Measurements from ENCODE around the gene SLC35B2.
"Not testable (repeated sequence)": the region's sequence is repeated elsewhere in the genome, so short reads cannot be mapped to it uniquely, and the experiment has no call there.

Gene SLC35B2

DNA sequence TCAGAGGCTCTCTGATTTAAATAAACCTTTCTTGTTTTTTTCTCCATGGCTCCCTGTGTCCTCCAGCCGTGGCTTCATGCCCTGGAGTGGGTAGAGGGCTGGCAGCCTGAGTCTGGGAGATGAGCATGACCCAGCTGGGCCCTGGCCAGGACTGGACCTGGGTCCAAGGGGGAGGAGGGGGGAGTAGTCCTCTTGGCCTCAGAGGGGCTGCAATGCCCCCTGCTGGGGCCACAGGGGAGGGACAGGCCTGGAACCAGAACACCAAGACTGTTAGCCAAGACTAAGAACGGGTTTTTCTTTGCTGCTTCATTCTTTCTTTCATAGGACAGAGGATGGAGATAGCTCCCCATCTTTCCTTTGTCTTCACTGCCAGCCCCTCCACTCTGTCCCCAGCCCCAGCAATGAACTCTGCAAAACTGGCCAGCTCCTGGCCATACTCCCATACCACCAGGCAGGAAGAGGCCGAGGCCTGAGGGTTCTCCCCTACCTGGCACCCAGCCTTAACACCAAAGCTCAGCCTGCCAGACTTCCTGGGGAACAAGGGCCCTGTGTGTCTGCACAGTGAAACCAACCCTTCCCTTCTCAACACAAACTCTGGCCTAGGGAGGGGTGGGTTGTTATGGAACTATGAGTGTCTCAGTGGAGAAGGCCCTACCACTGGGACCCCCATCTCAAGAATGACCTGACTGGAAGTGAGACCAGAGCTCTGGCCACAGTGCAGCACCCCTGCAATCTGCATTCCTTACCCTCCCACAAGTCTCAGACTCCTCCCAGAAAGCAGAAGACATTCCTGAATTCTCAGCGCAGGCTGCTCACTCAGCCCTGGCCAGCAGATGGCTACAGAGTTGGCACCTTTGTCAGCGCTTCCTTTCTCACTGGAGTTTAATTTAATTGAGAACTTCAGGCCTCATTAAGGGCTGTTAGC is 23.0 kb downstream of the SLC35B2 start:
- peak; percentile 73 for DNase-seq (ENCODE audit: low spot score)

DNA sequence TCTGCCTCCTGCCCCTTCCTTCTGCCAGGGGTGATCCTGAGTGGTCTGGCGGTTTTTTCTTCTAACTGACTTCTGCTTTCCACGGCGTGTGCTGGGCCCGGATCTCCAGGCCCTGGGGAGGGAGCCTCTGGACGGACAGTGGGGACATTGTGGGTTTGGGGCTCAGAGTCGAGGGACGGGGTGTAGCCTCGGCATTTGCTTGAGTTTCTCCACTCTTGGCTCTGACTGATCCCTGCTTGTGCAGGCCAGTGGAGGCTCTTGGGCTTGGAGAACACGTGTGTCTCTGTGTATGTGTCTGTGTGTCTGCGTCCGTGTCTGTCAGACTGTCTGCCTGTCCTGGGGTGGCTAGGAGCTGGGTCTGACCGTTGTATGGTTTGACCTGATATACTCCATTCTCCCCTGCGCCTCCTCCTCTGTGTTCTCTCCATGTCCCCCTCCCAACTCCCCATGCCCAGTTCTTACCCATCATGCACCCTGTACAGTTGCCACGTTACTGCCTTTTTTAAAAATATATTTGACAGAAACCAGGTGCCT is 23.7 kb downstream of the SLC35B2 start:
- DNase-seq (ENCODE audit: low spot score): no peak

DNA sequence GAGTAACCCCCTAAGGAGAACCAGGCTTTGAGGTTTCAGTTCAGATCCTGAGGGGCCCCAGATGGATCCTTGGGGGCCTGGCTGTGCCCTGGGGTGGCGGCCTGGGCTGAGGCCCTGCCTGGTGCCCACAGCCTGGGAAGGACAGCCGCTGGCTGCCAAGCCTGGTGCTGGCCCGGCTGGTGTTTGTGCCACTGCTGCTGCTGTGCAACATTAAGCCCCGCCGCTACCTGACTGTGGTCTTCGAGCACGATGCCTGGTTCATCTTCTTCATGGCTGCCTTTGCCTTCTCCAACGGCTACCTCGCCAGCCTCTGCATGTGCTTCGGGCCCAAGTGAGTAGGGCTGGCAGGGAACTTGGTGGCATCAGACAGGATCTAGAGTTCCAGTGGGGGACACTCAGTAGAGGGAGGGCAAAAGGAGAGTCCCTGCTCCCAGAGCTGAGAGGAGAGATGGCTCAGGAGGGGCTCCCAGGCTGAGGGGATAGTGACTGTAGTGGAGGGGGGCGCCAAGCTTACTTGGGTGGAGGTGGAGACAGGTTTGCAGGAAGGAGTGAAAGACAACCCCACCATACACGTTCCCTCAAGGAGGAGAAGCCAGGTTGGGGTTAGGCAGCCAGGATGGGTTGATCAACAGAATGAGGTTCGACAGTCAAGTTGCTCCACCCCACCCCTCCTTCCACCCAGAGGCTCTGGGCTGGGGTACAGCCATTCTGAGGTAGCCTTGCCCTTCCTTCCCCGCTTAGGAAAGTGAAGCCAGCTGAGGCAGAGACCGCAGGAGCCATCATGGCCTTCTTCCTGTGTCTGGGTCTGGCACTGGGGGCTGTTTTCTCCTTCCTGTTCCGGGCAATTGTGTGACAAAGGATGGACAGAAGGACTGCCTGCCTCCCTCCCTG is 24.4 kb downstream of the SLC35B2 start:
- DNase-seq (ENCODE audit: low spot score): no peak

DNA sequence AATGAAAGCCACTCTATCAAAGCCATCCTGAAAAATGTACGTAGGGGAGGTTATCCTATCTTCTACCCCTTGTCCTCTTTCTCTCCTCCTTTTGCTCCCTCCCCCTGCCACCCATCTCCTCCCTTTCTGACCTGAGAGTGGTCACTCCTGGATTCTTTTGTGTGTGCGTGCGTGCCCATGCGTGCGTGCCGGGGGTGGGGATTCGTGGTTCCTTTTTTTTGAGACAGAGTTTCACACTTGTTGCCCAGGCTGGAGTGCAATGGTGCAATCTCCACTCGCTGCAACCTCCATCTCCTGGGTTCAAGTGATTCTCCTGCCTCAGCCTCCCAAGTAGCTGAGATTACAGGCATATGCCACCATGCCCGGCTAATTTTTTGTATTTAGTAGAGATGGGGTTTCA is 25.9 kb downstream of the SLC35B2 start:
- not testable (repeated sequence) for DNase-seq (ENCODE audit: low spot score)

DNA sequence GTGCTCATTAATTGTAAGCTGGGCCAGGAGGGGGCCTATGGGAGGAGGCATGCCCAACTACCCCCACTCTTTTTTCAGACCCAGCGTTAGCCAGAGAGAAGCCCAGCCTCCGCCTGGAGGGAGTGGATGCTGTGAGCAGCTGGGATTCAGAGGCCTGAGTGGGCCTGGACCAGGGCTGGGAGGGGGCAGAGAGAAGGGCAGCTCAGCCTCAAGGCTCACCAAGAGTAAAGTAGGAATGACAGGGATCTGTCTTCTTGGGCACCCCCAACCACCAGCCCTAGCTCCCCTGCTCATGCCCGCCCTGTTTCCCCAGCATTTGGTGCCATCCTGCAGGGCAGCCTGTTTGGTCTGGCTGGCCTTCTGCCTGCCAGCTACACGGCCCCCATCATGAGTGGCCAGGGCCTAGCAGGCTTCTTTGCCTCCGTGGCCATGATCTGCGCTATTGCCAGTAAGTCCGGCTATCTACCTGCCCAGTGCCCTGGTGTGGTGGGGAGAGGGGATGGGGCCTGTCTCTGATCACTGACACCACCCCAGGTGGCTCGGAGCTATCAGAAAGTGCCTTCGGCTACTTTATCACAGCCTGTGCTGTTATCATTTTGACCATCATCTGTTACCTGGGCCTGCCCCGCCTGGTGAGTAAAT is 27.2 kb downstream of the SLC35B2 start:
- DNase-seq (ENCODE audit: low spot score): no peak

DNA sequence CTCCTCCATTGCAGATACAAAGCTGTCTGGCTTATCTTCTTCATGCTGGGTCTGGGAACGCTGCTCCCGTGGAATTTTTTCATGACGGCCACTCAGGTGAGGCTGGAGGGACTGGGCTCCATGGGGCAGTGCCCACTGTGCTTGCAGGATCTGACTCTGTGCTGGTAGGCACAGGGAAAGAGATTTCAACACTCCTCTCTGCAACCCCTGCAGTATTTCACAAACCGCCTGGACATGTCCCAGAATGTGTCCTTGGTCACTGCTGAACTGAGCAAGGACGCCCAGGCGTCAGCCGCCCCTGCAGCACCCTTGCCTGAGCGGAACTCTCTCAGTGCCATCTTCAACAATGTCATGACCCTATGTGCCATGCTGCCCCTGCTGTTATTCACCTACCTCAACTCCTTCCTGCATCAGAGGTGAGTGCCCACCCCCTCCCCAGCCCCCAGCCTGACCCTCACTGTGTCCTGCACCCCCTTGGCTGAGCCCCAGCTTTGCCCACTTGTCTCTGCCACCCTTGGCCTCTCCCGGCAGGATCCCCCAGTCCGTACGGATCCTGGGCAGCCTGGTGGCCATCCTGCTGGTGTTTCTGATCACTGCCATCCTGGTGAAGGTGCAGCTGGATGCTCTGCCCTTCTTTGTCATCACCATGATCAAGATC is 27.8 kb downstream of the SLC35B2 start:
- no peak for DNase-seq (ENCODE audit: low spot score)

DNA sequence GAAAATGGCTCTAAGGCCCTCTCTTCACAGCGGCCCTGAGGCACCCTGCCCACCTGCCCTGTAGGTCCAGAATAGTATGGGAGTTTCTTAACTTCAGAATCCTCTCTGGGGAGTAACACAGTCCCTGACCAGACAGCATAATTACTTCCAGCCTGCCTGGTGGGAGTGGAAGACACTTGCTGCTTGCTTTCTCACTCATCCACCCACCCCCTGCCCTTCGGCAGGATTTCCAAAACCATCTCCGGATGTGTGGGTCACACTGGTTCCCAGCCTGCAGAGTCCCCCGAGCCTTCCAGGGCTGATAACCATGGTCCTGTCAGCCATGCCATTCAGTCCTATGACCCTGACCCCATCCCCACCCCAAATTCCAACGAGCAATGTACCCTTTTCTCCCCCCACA is 28.5 kb downstream of the SLC35B2 start:
- no peak for DNase-seq (ENCODE audit: low spot score)

DNA sequence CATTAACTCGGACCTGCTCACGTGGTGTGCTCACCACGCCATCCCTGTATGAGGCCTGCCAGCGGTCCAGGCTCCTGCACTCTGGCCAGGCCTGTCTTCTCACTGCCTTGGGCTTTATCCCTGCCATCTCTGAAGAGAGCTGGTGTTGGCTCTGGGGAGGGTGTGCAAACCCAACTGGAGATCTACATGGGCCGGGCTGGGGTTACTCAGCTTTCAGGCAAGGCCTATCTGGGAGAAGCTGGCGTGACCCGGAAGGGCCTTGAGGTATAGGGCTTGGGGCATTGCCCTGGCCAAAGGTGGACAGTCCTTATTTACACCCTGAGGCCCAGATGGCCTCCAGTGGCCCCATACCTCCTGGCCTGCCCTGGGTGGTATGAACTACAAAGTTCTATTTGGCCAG is 28.9 kb downstream of the SLC35B2 start:
- DNase-seq (ENCODE audit: low spot score): no peak

DNA sequence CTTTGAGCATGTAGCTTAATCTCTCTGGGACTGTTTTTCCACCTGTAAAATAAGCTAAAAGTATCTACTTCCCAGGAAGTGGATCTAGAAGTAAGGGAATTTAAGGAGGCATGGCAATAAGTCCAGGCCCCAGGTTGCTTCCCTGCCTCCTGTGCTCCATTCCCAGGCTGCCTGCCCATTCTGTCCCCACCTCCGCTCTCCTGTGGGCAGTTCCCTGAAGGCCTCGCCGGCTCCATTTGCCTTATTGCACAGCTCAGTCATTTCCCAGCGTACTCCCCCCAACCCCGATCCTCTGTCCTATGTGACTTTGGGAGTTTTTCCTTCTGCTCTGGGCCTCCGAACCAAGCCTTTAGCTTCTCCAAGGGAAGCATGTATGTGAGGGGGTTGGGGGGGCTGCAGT is 29.3 kb downstream of the SLC35B2 start:
- DNase-seq (ENCODE audit: low spot score): no peak

DNA sequence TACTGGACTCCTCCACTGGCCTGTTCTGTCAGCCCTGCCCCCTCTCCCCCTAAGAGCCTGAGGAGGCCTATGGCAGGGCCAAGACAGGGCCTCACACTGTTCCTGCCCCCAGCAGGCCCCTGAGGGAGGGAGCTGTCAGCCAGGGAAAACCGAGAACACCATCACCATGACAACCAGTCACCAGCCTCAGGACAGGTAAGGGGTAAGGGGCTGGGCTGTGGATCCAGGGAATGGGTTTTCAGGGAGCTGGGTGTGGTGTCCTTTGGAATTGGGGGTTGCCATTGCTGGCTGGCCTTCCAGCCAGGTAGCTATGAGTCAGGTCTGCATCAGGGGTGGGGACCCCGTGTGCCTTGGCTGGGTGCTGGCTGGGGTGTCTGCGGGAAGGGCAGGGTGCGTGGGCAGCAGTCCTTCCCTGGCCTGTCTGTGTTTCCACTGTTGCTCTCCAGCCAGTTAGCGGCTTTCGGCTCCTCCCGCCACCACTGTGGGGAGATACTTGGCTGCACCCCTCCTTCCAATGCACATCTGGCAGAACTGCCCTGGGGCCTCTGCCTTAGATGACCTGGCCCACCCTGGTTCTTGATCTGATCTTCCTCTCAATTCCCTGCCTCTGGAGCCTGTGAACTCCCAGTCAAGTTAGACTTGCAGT is 30.1 kb downstream of the SLC35B2 start:
- DNase-seq (ENCODE audit: low spot score): peak; percentile 49

DNA sequence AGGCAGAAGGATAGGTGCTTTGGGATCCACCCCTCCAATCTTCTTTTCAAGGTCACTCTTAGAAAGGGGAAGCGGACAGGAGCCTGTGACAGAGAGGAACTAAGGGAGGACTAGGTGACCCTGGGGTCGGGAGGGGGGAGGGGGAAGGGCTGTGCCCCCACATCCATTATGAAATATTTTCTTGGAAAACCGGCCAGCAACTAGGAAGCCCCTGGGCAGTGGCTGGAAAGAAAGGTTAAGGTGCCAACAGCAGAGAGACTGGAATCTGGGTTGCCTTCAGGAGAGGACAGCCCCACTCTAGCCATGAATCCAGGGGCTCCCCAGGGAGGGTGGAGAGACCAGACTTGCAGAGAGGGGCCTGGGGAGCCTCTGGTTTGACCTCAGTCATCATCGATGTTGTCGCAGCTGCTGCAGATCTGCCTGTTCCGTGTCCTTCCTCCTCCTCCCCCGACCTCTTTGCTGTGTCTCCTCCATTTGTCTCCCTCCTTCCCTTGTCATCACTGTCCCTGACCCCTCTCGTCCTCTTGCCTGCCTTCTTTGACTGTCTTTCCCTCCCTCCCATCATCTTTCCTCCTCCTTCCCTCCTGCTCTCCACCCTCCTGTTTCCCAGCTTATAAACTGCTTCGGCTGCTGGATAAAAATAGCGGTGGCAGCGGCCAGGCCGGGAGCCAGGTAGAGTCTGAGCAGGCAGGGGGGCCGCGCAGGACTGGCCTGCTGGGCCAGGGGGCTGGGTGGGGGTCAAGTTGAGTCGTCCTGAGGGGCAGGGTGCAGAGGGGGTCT is 30.8 kb downstream of the SLC35B2 start:
- no peak for DNase-seq (ENCODE audit: low spot score)

DNA sequence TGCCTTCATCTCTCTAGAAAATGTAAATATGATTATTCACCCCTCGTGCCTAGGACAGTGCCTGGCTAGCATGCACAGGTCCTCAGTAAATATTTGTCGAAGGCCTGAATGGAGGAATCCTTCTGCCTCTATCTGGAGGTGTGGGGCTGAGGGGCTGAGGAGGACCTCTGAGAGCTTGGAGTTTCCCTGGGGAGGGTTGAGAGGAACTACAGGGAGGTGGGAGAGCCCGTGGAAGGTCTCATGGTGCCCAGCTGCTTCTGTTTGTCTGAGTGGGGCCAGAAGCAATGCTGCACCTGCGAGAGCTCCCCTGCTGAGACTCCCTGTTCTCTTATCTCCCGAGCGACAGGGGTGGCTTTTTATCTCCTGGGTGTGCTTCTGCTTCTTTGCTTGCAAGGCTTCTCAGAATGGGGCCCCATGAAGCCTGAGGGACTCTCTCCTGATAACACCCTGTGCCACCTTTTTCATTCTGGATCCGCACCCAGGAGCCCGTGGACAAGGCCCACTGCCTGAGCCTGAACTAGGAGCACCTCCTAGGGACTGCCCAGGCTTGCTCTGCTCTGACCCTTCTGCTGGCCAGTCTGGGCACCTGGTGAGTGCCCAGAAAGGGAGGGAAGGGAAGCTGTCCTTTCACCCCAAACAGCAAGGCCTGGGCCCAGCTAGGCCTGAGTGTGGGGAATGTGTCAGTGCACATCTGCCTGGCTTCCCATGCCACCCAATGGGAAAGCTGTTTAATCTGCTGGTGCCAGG is 31.6 kb downstream of the SLC35B2 start:
- no peak for DNase-seq (ENCODE audit: low spot score)

DNA sequence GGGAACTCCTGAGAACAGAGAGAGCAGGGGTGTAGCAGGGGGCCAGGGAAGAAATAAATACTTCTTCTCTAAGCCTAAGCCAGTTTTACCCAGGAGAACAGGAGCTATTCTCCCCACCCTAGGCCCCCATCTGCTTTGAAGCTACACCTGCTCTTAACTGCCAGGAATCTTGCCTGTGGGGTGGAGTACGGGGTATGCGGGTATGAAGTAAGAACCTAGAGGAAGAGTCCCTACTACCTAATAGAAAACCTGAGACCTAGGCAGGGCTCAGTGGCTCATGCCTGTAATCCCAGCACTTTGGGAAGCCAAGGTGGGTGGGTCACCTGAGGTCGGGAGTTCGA is 32.4 kb downstream of the SLC35B2 start:
- DNase-seq (ENCODE audit: low spot score): no peak

DNA sequence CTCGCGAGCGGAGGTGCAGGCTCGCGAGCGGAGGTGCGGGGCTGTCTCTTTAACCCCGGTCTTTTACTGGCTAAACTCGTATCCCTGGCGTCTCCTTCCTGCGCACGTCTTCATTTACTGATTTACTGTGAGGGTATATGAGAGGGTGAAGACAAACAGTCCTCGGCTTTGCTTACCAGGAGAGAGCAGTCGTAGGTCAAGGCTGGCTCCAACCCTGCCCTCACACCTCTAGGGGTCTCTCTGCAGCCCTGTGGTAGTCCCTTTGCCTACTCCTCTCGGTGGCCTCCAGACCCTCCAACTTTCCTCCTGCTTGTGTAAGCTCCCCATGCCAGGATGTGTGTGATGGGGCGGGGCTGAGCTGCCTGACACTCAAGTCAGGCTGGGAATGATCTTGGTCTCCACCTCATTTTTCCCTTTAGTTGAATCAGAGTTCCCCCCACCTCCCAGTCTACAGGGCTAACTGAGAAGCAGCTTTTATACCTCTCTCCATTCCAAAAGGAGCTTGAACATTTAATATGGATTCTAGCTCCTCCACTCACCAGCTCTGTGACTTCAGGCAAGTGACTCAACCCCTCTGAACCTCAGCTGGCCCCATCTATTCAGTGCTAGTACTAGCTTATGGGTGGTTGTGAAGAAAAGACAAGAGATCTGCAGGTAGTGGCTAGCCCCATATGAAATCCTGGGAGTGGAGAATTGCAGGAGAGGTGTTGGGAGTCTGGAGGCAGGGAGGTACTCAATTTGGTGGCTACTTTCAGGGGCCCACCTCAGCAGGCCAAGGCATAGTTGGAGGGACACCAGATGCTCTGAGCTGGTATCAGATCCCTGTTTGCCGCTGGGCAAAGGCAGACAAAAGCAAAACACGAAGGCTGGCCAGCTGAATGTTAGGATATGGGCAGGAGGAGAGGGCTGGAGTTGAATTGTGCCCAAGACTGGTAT is 33.0 kb downstream of the SLC35B2 start:
- peak; percentile 52 for DNase-seq (ENCODE audit: low spot score)

DNA sequence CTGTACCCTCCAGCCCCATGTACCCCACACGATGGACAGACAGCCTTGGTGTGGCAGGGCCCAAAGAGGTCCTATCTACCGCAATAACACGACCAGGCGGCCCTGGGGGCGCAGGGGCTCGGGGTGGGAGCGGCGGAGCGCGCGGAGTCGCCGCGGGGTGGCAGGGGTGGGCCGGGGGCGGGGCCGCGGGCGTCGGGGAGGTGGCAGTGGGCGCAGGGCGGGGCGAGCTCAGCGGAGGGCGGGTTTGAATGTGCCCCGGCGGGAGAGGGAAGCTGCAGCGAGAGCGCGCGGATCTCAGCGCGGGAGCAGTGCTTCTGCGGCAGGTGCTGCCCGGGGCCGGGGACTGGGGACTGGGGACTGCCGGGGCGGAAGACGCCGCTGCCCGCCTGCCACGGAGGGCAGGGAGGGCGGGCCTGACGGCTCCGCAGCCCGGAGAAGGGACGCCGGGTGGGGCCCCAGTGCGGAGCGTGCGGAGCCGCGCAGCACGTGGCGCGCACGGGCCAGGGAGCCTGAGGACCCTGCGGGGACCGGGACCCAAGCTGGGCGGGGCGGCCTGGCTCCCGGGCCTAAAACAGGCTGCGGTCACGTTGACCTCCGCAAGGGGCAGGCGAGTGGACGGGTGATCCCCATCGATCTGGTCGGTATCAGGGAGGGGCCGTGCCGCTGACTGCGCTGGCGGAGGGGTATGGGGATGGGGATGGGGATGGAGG is 33.9 kb downstream of the SLC35B2 start, which contains the start of gene SLC29A1:
TSS of gene SLC29A1 (plus strand) at position 277 of the 710 bp plus-strand sequence. CDS start 3,719 bp downstream, outside the sequence.
- DNase-seq (ENCODE audit: low spot score): peak; percentile 93

DNA sequence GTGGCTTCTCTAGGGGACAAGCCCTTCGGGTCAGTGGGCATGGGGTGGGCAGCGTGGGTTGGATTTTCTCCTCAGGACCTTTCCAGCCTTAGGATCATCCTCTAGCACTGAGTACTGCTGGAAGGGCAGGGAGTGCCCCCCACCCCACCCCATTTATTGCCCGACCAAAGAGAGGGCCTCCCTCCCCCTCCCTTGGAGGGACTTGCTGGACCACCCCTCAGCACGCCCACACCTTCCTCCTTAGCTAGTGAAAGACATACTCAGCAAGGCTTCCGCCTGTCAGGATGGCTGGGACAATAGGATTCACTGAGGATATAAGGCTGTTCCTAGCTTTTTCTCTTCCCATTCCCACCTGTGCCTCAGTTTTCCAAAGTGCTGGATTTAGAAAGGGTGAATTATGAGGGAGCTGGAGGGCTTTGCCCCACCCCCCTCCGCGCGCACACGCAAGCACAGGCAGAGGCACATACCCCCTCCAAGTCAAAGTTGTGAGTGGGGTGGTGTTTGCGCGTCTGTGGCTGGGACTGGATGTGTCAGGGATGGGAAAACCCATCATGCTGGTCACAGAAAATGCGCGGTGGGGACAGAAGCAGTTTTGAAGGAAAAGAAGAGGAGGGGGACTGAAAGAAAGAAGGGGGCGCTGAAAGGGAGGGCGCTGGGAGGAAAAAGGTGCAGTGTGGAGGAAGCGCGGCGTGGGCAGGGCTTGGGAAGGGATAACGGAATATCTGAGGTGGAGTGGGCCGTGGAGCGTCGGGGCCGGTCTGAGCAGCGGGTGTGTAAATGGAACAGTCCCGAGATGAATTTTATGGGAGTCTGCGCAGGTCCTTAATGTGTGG is 34.6 kb downstream of the SLC35B2 start:
- peak; percentile 43 for DNase-seq (ENCODE audit: low spot score)

DNA sequence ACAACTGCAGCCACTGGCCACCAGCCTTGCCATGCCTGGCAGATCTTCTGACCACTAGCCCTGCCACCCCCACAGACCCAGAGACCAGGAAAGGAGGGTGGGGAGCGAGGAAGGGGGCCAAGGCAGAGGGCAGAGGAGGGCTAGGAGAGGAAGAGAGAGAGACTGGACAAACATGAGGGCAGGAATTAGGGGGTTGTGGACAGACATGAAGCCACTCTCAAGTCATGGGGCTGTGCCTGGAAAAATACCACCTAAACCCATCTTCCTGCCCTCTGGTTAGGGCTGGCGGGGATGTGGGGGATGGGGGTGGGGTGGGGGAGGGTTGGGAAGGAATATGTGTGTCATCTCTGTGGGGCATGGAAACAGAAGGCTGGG is 35.4 kb downstream of the SLC35B2 start:
- peak; percentile 2 for DNase-seq (ENCODE audit: low spot score)

Measured in iPS-NIHi11 (cell line).